HepG2 (cell line): ENCODE measurements around the gene CTRB2. TPM values are rescaled to one million over a fixed set of nuclear protein-coding genes. Genes with fewer than 3 reads are reported as not detected.

Experiments
- CC2D1A ChIP-seq: sonication (generic); formaldehyde crosslinking; IDR thresholded peaks from 2 replicates; pipeline ENCODE4 v1.8.1; 2023; ENCODE audit warnings: mild to moderate bottlenecking, missing genetic modification reagents
- CCAR2 ChIP-seq: fragments of 200-400 bp; formaldehyde crosslinking; optimal IDR thresholded peaks from 2 replicates; pipeline ENCODE3; 2018; ENCODE audit warnings: low read depth, mild to moderate bottlenecking, low read length, moderate library complexity
- ELF4 ChIP-seq: sonication (generic); formaldehyde crosslinking; IDR thresholded peaks from 2 replicates; pipeline ENCODE4 v1.5.0; 2020; ENCODE audit warnings: missing genetic modification reagents, mild to moderate bottlenecking, moderate library complexity, borderline replicate concordance
- KAT8 ChIP-seq: IDR thresholded peaks from 2 replicates; pipeline ENCODE4 v1.6.1; 2016; ENCODE audit warnings: missing genetic modification reagents, missing compliant biosample characterization
- MYNN ChIP-seq: sonication (generic); formaldehyde crosslinking; IDR thresholded peaks from 2 replicates; pipeline ENCODE4 v1.4.0; 2020; ENCODE audit warnings: mild to moderate bottlenecking, low read depth, missing genetic modification reagents
- NFIB ChIP-seq: sonication (generic); formaldehyde crosslinking; IDR thresholded peaks from 2 replicates; pipeline ENCODE4 v1.9.0; 2021; ENCODE audit warnings: missing genetic modification reagents, mild to moderate bottlenecking, borderline replicate concordance
- RBM22 ChIP-seq: fragments of 200-400 bp; formaldehyde crosslinking; optimal IDR thresholded peaks from 2 replicates; pipeline ENCODE3; 2017; ENCODE audit warnings: mild to moderate bottlenecking, low read length, moderate library complexity
- SMAD3 ChIP-seq: sonication (generic); formaldehyde crosslinking; IDR thresholded peaks from 2 replicates; pipeline ENCODE4 v1.4.0; 2020; ENCODE audit warnings: missing genetic modification reagents
- SRSF1 ChIP-seq: fragments of 200-400 bp; formaldehyde crosslinking; optimal IDR thresholded peaks from 2 replicates; pipeline ENCODE3; 2017; ENCODE audit warnings: mild to moderate bottlenecking, low read depth, low read length, moderate library complexity
- TGIF2 ChIP-seq: IDR thresholded peaks from 2 replicates; pipeline ENCODE4 v1.6.1; 2016; ENCODE audit warnings: control low read depth, missing compliant biosample characterization
- ZFP90 ChIP-seq: sonication (generic); formaldehyde crosslinking; IDR thresholded peaks from 2 replicates; pipeline ENCODE4 v1.8.0; 2022; ENCODE audit warnings: missing genetic modification reagents, mild to moderate bottlenecking, inconsistent platforms, borderline replicate concordance
- ZFYVE20 ChIP-seq: sonication (generic); formaldehyde crosslinking; IDR thresholded peaks from 2 replicates; pipeline ENCODE4 v1.8.0; 2023; ENCODE audit warnings: low read depth, mild to moderate bottlenecking, moderate library complexity, missing genetic modification reagents, borderline replicate concordance
- ZMYM3 ChIP-seq: sonication (generic); formaldehyde crosslinking; IDR thresholded peaks from 2 replicates; pipeline ENCODE4 v1.5.1; 2020; ENCODE audit warnings: mild to moderate bottlenecking, missing genetic modification reagents
- ZNF546 ChIP-seq: sonication (generic); formaldehyde crosslinking; conservative IDR thresholded peaks from 2 replicates; pipeline ENCODE4 v1.8.1; 2023; ENCODE audit warnings: mild to moderate bottlenecking, missing genetic modification reagents
- ZNF572 ChIP-seq: sonication (generic); formaldehyde crosslinking; IDR thresholded peaks from 2 replicates; pipeline ENCODE4 v1.5.1; 2020; ENCODE audit warnings: mild to moderate bottlenecking, missing genetic modification reagents
- ZNF605 ChIP-seq: sonication (generic); formaldehyde crosslinking; IDR thresholded peaks from 2 replicates; pipeline ENCODE4 v1.8.0; 2022; ENCODE audit warnings: mild to moderate bottlenecking, missing genetic modification reagents
- ZNF670 ChIP-seq: sonication (generic); formaldehyde crosslinking; IDR thresholded peaks from 2 replicates; pipeline ENCODE4 v1.8.0; 2022; ENCODE audit warnings: mild to moderate bottlenecking, missing genetic modification reagents, borderline replicate concordance
- ZSCAN21 ChIP-seq: sonication (generic); formaldehyde crosslinking; IDR thresholded peaks from 2 replicates; pipeline ENCODE4 v1.8.0; 2022; ENCODE audit warnings: mild to moderate bottlenecking, missing genetic modification reagents, moderate library complexity, borderline replicate concordance
- ZSCAN22 ChIP-seq: sonication (generic); formaldehyde crosslinking; IDR thresholded peaks from 2 replicates; pipeline ENCODE4 v1.4.0; 2020; ENCODE audit warnings: mild to moderate bottlenecking, missing genetic modification reagents
- polyA plus RNA-seq, 8 experiments: library from polyadenylated mRNA; depleted of rRNA in 3 of 8; stranded (reverse) in 7 of 8; unstranded in 1 of 8; fragments of >200 nt; fragmentation: Illumina TruSeq in 4 of 8; extraction: Trizol in 4 of 8; gene quantifications; 2 replicates each; pipeline versions ENCODE4 v1.2.1 to v1.2.3, GENCODE V29; 2011 to 2016; ENCODE audit warnings: low read depth in 4 of 8, missing spikeins in 1 of 8, mixed read lengths in 1 of 8; ENCODE audit not compliant: insufficient read depth in 1 of 8
- total RNA-seq, 5 experiments: library from RNA; depleted of rRNA; stranded (reverse); fragments of >200 nt; fragmentation: Illumina TruSeq; extraction: Trizol; gene quantifications; 2 replicates each; pipeline ENCODE4 v1.2.3, GENCODE V29; 2016; ENCODE audit warnings: low read depth in 1 of 5
- TF ChIP-seq, protein P1 (sequence below): IDR thresholded peaks from 2 replicates; pipeline ENCODE4 v1.6.1; 2016; ENCODE audit warnings: mild to moderate bottlenecking
- TF ChIP-seq, protein P2 (sequence below): sonication (generic); formaldehyde crosslinking; IDR thresholded peaks from 2 replicates; pipeline ENCODE4; 2020; ENCODE audit warnings: missing genetic modification reagents, mild to moderate bottlenecking, borderline replicate concordance
- TF ChIP-seq, protein P3 (sequence below): sonication (generic); formaldehyde crosslinking; IDR thresholded peaks from 2 replicates; pipeline ENCODE4 v1.4.0; 2020; ENCODE audit warnings: mild to moderate bottlenecking, missing genetic modification reagents
- TF ChIP-seq, protein P4 (sequence below): IDR thresholded peaks from 2 replicates; pipeline ENCODE4 v1.6.1; 2012; ENCODE audit warnings: inconsistent platforms

CTRB2 gene
- total and polyA plus RNA-seq, 2 of the 13 experiments (the other 11 are each of a cell fraction or from before 2014, with no cell fraction given), result 0.13 TPM; not detected in 1

DNA sequence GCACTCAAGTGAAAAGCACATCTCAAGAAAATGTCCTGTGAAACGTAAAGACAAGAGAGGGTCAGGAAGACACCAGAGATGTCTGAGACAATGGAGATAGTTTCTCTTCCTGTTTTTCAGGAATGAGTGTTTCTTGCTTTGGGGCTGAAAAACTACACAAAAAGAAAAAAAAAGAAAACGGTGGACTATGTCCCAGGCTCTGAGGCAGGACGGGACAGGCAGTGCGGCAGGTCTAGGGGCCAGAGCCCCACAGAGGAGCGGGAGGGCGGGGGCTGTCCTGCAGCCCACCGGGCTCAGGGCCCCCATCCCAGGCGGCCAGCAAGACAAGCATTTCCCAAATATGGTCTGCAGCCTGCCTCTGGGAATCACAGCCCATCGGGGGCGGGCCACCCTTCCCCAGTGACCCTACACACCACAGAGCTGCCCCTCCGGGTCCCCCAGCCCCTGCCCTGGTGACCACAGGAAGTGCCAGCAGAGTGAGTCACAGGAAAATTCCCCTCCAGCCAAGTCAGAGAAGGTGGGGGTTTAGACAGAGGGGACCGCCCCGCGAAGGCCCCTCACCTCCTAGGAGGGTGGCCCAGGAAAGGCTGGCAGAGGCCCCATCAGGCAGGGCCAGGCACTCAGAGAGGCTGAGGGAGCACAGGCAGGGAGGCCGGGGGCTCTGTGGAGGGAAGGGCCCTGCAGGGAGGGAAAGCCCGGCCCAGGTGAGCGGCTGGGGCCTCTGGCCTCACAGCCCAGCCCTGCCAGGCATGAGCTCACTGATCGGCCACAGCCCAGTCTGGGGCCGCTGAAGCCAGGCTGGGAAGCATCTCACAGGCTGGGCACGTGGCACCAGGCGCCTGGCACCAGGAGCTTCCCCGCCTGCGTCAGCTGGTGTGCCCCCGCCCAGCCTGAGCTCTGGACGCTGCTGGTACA lies 38.1 kb upstream of the CTRB2 start (continued):
- TF ChIP-seq NFIB (CRISPR knock-in tag) (no peak), ZNF572 (CRISPR knock-in tag) (no peak), ZNF546 (peak; percentile 19; the same call in 1 of the 2 replicates), ZSCAN21 (CRISPR knock-in tag) (peak; percentile 79; the same call in 1 of the 2 replicates), ZSCAN22 (CRISPR knock-in tag) (peak; percentile 62; the same call in 1 of the 2 replicates), ZNF605 (CRISPR knock-in tag) (peak; percentile 99), ZMYM3 (CRISPR knock-in tag) (no peak; the same call in 1 of the 2 replicates), CCAR2 (peak; percentile 80), TGIF2 (CRISPR knock-in tag) (peak; percentile 80; the same call in 1 of the 2 replicates), ZNF670 (CRISPR knock-in tag) (peak; percentile 98), KAT8 (peak; percentile 91), ZFP90 (peak; percentile 92; the same call in 1 of the 2 replicates), RBM22 (peak; percentile 94), SMAD3 (peak; percentile 90), MYNN (no peak), ELF4 (CRISPR knock-in tag) (no peak), SRSF1 (peak; percentile 98), CC2D1A (CRISPR knock-in tag) (no peak; the same call in 1 of the 2 replicates), ZFYVE20 (CRISPR knock-in tag) (no peak)
- TF ChIP-seq, protein P1, sequence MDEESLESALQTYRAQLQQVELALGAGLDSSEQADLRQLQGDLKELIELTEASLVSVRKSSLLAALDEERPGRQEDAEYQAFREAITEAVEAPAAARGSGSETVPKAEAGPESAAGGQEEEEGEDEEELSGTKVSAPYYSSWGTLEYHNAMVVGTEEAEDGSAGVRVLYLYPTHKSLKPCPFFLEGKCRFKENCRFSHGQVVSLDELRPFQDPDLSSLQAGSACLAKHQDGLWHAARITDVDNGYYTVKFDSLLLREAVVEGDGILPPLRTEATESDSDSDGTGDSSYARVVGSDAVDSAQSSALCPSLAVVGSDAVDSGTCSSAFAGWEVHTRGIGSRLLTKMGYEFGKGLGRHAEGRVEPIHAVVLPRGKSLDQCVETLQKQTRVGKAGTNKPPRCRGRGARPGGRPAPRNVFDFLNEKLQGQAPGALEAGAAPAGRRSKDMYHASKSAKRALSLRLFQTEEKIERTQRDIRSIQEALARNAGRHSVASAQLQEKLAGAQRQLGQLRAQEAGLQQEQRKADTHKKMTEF (CRISPR knock-in tag), result peak; percentile 99
- TF ChIP-seq, protein P2, sequence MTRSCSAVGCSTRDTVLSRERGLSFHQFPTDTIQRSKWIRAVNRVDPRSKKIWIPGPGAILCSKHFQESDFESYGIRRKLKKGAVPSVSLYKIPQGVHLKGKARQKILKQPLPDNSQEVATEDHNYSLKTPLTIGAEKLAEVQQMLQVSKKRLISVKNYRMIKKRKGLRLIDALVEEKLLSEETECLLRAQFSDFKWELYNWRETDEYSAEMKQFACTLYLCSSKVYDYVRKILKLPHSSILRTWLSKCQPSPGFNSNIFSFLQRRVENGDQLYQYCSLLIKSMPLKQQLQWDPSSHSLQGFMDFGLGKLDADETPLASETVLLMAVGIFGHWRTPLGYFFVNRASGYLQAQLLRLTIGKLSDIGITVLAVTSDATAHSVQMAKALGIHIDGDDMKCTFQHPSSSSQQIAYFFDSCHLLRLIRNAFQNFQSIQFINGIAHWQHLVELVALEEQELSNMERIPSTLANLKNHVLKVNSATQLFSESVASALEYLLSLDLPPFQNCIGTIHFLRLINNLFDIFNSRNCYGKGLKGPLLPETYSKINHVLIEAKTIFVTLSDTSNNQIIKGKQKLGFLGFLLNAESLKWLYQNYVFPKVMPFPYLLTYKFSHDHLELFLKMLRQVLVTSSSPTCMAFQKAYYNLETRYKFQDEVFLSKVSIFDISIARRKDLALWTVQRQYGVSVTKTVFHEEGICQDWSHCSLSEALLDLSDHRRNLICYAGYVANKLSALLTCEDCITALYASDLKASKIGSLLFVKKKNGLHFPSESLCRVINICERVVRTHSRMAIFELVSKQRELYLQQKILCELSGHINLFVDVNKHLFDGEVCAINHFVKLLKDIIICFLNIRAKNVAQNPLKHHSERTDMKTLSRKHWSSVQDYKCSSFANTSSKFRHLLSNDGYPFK, result peak; percentile 89
- TF ChIP-seq, protein P3, sequence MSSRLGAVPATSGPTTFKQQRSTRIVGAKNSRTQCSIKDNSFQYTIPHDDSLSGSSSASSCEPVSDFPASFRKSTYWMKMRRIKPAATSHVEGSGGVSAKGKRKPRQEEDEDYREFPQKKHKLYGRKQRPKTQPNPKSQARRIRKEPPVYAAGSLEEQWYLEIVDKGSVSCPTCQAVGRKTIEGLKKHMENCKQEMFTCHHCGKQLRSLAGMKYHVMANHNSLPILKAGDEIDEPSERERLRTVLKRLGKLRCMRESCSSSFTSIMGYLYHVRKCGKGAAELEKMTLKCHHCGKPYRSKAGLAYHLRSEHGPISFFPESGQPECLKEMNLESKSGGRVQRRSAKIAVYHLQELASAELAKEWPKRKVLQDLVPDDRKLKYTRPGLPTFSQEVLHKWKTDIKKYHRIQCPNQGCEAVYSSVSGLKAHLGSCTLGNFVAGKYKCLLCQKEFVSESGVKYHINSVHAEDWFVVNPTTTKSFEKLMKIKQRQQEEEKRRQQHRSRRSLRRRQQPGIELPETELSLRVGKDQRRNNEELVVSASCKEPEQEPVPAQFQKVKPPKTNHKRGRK, result 0 out of 2 replicates have a peak, but pooled peaks have one; percentile 81
- TF ChIP-seq, protein P4, sequence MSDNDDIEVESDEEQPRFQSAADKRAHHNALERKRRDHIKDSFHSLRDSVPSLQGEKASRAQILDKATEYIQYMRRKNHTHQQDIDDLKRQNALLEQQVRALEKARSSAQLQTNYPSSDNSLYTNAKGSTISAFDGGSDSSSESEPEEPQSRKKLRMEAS, result peak; percentile 87
